CD4-positive, alpha-beta T cell treated with Interleukin-15 for 1 hour (primary cell): ENCODE data around the gene MAP9.
"Not testable (repeated sequence)": the region's sequence is repeated elsewhere in the genome, so short reads cannot be mapped to it uniquely, and the experiment has no call there.

Experiments used
- DNase-seq: peaks from one replicate; pipeline ENCODE4 v3.0.0-alpha.2; 2020

The MAP9 gene

DNA sequence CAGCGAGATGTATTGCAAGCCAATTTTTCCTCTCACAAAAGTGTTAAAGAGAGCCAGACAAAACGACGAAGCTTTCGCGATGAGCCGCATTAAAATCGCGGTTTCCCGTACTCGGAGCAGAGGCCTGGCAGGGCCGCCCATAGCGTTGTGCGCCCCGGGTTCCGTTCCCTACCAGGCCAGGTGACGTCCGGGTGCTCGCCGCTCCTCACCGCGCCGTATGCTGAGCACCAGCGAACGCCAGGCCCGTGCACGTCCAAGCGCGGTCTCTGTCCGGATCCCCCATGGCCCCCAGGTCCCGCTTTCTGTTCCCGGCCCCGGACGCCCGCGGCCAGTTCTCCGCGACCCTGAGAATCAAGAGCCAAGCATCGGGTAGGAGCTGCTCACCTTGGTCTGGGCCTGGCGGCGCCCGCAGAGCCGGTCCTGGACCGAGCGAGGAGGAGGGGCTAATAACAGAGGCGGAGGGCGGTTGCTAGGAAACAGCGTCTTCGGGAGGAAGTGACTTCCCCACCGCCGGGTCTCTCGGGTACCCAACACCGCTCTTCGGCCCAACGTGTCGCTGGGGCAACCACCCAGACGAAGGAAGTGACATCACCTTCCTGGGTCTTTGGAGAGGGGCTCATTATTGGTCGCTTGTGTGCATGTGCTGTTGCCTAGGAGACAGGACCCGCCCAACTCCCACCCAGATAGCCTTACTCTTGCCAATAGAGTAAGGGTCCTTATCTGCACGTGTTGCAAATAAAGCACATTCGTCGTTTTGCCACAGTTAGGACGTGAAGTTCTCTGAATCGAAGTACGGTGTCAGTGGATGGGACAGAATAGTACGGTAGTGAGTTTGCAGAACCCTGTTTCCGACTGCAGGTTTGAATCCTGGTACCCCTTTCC is at the start of gene MAP9:
TSS of gene MAP9 (minus strand) at position 579 of the 882 bp plus-strand sequence. CDS start 1,115 bp downstream, outside the sequence.
- peak; percentile 97 for DNase-seq

DNA sequence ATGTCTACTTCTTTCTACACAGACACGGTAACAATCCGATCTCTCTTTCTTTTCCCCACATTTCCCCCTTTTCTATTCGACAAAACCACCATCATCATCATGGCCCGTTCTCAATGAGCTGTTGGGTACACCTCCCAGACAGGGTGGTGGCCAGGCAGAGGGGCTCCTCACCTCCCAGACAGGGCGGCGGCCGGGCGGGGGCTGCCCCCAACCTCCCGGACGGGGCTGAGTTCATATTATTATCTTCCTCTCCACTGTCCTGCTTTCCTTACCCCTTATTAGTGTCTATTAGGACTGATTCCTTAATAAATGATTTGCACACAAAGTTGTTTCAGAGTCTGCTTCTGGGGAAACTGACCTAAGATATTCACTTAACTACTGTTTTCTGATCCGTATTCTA is 48.0 kb upstream of the MAP9 start:
- DNase-seq: not testable (repeated sequence)

DNA sequence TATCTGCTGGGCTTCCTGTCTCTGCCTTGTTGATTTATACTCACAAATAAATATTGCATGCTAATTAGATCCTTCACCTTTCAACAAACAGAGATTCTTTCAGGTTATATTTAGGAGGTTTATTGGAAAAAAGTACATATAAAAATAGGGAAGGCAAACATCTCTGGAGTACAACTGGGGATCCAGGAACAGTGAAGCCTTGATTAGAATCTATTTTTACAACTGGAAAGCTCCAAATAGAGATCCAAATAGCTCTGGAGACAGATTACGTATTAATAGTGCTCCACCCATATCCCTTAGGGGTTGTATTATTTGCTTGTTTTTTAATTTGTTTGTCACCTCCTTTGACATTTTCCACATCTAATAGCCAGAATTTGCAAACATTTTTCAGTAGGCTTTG is 46.9 kb upstream of the MAP9 start:
- no peak for DNase-seq

DNA sequence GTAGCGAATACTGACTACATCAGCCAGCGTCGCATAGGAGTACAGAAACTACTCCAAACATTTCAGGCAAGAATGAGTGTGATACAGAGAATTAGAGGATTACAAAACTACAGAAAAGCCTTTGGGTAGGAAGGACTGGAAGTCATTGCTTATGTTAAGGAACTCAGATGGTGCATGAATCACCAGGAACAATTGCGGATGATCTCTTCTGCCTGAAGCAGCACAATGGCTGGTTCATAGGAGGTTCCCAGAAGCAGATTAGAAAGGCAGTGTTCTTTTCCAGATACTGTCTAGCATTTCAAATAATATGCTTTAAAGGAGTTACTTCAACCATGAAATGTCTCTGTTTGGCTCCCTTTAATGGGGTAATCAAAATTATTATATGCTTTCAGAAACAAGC is 42.5 kb upstream of the MAP9 start:
- no peak for DNase-seq

DNA sequence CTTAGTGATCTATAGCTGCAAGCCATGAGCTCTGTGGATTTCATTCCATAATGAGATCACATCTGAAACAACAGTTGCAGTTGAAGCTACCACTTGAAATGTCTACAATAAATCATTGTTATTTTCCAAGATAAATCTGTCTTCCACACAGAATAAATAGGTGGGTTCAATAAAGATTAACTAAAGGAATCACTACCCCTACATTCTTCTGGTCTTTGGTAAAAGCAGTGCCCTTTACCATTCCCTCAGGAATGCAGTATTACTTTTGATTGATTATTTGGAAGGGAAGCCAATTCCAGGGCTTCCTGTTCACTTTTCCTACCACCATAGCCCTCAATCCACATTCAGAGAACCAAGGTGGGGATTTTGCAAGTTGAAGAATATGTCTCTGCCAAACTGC is 38.9 kb upstream of the MAP9 start:
- no peak for DNase-seq

DNA sequence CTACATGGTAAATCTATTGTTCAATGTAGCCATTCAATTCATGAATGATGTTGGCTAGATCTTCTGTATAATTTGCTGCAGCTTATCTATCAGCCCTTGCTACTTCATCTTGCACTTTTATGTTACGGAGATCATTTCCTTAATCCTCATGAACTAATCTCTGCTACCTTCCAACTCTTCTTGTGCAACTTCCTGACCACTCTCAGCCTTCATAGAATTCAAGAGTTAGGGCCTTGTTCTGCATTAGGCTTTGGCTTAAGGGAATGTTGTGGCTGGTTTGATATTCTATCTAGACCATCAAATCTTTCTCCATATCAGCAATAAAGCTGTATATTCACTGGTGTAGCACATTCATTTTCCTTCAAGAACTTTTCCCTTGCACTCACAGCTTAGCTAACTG is 36.7 kb upstream of the MAP9 start:
- DNase-seq: no peak

DNA sequence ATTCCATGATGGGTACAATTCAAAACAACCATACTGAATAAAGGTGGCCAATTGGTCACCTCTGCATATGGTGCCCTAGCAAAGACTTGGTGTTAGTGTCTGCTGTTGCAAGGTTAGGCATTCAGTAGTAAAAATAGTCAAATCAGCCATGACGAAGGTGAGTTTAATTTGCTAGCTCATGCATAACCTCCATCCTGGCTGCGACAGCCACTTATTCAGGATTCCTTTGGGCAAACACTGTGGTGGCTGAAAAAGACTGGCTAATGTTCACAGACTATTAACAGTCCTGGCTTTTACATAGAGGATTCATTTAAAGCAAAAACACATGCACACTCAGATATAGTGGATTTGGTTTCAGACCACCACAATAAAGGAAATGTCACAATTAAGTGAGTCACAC is 34.8 kb upstream of the MAP9 start:
- no peak for DNase-seq

DNA sequence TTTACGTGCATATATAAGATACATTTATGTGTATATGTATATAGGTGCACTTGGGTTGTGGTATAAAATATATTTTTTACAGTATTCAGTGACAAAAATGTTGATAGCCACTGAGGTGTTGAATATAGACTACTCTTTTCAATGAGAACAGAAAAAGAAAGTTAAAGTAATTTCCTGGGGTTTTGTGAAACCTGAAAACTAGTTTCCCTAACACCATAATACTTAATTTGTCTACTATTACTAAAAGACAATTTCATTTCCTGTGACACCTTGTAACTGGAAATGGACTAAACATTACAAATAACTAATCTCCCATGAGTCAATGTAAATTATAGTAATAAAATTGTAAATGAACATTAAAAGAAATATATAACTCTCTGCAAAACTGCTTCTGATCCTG is 32.0 kb upstream of the MAP9 start:
- DNase-seq: no peak

DNA sequence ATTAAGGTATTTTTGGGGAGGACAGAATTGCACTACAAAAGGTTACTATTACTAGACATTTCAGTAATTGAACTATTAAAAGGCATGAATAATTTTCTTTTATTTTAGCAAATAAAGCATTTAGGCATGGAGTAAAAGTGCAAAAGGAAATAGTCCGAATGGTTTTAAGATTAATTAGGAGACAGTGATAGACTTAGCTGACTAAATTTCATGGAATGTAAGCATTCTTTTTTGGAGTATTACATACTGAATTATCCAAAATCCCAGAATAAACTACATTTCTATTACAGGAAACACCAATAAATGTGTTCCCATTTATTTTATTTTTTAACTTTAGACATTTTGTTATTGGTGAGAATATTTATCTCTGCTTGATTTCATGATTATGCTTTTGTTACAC is 30.7 kb upstream of the MAP9 start:
- no peak for DNase-seq

DNA sequence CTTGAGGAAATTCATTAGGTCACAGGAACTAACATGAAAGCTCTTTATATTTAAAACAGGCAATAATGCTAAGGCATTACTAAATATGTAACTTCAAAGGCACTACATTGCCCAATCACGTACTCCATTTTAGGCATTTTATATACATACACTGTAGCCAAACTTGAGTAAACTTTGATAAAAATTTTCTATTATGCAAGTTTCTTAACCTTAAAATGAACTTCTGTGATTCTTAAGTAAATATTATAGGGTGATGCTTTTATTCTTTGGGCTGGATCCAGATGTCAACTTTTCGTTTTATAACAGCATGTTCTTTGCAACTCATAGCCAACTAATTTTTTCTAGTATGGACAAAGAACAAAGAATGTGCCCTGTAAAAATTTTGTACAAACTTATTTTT is 28.3 kb upstream of the MAP9 start:
- DNase-seq: no peak

DNA sequence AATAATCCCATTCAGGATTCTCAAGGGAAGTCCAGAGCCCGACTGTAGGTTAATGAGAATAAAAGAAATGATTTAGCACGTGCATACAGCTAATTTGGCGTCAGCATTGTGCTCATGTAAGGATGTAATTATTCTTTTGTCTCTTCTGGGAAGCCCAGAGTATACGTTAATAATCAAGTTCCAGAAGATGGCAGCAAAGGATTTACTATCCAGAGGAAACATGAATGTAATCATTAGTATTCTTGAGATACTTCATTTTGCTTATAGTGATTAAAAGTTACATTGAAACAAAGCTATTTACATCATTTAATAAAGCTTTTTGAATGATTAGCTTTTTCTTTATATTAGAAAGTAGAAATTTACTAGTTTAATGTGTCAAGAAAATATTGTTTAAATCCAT is 27.1 kb upstream of the MAP9 start:
- no peak for DNase-seq

DNA sequence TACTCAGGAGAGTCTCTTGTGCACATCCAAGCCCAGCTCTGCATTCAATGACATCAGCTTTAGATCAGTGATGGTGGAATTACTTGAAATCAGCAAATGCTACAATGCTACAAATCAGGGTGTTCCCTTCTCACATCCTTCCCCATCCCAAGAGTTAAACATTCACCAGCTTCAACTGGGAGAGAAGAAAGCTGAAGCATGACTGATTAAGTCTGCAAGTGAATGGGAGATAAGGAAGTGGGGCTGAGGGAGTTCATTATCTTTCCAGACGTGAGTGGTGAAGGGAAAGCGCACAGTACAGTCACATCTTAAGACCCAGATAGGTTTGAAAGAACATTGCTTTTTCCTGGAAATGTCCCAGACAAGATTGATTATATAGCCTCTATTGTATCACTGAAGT is 26.2 kb upstream of the MAP9 start:
- DNase-seq: no peak

DNA sequence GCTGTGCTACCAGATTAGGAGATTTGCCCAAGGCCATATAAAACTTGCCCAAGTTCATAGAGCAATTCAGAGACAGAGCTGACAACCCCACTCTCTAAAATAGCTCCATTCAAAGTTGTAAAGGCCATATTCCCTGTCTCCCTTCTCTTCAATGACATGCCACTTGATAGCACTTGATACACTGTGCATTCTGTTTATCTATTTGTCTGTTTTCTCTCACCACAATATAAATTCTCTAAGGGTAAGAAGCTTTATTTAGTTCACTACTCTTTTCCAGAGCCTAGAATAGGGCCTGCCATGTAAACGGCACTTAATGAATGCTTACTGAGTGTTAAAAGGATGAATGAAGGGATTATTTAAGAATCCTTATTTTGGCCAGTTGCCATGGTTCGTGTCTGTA is 24.1 kb upstream of the MAP9 start:
- DNase-seq: no peak

DNA sequence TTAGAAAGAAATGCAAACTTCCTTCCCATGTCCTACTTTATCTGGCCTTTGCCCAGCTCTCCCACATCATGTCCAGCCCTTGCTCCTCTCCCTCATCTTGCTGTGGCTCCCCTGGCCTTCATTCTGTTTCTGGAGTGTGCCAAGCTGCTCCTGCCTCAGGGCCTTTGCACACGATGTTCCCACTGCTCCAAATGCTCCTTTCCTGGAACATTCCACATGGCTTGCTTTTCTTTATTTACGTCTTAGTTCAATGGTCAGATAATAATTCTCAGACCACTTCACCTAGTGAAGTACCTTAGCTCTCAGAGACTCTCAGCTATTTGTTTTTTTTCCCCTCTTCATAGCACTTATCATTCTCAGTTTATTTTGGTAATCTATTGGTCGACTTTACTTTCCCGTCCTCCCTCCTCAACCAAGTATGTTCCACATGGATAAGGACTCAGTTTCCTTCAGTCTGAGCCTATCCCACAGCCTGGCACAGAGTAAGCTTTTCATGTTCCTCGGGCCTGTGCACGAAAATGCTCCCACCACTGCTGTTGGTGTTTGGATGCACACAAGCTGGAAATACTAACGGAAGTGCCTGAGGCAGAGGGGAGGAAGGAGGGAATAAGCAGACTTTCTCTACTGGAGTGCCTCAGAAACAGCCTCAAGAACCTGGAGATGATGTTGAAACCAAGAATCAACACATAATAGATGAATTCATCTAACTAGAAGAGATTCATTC is 23.4 kb upstream of the MAP9 start:
- no peak for DNase-seq

DNA sequence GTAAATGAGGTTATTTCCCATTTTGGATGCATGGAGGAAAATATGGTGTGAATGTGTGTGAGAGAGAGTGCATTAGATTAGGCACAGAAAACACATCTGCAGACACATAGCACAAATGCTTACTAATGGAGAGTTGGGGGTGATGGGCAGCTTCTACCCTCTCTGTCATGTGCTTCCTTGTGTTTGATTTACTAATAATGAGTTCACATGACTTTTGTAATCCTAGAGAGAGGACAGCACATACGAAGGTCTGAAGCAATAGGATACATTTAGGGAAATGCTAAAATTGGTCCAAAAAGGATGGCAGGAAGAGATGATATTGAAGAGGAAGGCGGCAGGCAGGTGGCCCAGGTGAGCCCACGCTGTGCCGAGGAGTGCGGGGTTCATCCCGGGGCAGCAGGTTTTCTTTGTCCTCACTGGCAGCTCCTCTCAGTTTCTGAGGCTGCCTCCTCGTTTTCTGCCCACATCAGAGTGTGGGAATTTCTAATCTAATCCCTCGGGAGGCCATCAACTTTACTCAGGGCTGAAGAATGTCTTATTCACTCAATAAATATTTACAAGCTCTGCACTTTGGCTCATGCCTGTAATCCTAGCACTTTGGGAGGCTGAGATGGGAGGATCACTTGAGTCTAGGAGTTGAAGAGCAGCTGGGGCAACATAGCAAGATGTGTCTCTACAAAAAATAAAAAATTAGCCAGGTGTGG is 15.9 kb upstream of the MAP9 start:
- no peak for DNase-seq

DNA sequence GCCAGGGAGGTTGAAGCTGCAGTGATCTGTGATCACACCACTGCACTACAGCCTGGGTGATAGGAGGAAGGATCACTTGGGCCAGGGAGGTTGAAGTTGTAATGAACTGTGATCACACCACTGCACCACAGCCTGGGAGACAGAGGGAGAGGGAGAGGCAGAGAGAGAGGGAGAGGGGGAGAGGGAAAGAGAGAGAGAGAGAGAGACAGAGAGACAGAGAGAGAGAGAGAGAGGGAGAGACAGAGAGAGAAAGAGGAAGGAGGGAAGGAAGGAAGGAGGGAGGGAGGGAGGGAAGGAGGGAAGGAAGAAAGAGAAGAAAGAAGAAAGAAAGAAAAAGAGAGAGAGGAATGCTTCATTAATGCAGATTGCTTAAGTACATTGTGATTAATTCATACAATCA is 15.2 kb upstream of the MAP9 start:
- DNase-seq: no peak

DNA sequence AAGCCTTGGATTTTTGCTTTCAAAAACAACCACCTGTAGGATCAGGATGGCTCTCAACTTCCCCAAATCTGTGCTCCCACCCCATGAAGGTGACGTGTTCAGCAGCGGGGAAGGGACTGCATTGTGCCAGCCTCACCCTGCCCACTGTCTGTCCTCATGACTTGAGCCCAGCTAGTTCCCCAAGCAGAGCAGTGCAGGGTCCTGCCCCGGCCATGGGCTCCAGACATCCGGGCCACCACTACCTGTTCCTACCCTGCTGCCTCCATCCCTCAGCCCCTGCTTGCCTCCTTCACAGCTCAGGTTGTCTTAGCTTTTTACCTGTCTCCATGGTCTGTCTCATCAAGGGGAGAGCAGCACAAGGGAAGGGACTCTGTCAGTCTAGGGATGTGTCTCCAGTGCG is 11.4 kb upstream of the MAP9 start:
- DNase-seq: no peak

DNA sequence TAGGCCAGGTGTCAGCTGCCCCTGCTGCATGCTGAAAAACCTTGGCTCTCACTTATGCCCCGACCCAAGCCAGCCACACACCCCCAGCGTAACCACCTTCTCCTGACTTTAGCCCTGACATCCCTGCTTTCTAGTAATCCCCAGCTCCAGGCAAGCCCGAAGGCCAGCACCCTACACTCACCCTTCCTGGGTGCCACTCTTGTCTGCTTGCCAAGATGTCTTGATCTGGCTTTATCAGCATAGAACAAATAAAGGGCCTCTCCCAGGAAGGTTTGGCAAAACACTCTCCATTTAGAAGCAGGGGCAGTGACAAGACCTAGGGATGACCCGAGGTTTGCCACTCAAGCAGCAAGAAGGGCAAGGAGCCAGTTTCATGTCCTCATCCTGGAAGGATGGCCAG is 6.8 kb upstream of the MAP9 start:
- no peak for DNase-seq

DNA sequence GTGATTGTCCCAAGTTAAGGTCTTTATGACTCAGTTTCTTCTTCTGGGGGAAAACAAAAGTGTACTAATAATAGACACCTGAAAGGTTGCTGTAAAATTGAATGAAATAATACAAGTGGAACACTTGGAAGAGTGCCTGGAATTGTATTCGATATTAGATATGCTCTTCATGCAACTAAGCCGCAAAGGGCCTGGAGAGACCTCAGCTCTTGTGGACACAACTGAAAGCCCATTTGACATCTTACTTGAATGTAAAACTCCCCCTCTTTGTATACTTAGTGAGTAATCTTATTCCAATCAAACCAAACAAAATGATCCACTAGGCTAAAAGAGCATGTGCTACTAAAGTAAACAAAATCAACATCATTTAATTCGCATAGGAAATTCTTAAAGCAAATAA is 511 bp upstream of the MAP9 start:
- no peak for DNase-seq

DNA sequence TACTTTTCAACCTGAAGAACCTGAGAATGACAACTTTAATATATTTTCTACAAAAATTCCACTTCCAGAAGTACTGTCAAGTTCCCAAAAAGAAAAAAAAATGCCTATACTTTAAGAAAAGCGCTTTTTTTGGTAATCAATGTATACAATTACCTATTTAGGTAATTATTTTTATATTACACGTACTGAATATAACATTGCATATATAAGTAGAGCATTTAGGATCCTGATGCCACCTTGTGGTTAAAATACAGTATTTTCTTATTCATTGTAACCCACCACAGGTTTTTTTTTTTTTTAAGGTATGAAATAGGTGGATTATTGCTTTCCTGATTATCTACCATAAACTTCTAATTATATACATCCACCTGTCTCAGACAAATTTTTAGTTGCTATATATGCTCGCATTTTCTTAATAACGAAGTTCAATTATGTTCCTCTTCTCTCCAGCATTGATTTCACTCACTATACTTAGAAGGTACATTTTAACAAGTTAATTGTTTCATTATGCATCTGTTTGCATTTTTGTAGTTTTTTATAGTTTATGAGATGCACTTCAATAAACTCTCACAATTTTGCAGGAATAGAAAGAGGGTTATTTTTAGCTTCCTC is 5.2 kb downstream of the MAP9 start:
- DNase-seq: no peak

DNA sequence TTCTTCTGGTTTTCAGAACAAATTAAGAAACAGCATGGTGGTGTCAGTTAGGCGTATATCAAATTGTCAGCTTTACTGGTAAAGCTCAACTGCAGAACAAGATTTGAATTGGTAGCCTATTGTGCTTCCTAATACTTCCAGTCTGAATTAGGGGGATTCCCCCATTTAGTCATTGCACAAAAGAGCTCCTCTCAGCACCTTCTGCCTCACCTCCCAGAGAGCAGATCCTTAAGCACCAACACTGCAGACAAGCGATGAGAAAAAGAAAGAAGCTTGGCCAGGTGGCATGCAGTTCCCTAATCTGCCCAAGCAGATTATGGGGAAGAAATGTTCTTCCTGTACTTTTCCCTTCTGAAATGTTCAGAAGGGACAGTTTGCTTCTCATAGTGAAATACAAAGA is 9.2 kb downstream of the MAP9 start:
- DNase-seq: no peak

DNA sequence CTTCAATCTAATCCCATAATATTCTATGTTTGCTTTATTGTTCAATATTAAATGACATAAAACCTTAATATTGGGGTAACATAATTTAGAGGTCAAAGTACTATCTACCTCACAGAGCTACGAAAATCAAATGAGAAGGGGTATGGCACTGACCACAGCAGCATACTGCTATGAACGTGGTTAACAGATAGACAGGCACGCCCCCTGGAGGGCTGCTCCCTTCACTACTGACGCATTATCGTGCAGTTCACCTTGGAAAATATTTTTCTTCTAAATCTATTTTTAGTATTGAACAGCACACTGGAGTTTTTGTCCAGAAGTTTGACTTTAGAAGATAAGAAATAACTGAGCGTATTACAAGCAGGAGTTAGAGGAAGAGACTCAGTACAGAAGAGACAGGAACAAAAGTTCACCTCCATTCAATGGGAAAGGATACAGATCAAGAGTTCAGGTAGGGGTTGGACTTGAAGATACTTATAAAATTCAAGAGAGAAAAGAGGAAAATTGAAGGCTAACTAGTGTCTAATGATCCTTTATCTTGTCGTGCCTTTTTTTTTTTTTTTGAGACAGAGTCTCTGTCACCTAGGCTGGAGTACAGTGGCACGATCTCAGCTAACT is 22.7 kb downstream of the MAP9 start:
- DNase-seq: no peak

DNA sequence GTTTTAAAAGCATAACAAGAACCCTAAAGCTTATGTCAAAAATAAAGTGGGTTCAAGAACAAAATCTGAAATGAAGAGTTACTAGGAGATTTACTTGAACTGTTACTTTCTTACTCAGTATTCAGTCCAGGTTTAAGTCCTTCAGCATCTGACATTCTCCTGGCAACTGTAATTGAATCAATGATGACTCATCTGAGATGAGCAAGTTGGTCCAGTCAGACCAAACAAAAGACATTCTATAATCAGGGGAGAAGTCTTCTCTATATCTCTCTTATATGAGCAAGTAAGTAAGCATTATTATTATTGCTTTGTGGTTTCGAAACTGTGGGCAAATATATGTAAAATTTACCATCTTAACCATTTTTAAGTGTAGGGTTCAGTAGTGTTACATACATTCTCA is 34.6 kb downstream of the MAP9 start:
- no peak for DNase-seq
